MG63 (cell line): ENCODE data around the gene HOXC11. TPM values are rescaled to one million over a fixed set of nuclear protein-coding genes. Genes with fewer than 3 reads are reported as not detected.
A peak's percentile ranks its signal among the peaks of the same experiment; 100 is the strongest.

Experiments
- DNase-seq: peaks from one replicate; pipeline ENCODE4 v3.0.0-alpha.2; 2020
- H3K27me3 ChIP-seq: fragments of 250-450 bp; sonication (Bioruptor Pico); 2 replicates; pipeline ENCODE4 v1.5.1; 2020; ENCODE audit warnings: mild to moderate bottlenecking, moderate library complexity
- H3K36me3 ChIP-seq: fragments of 250-450 bp; sonication (Bioruptor Pico); 2 replicates; pipeline ENCODE4 v1.5.1; 2020; ENCODE audit warnings: mild to moderate bottlenecking, moderate library complexity
- H3K4me3 ChIP-seq: fragments of 250-450 bp; sonication (Bioruptor Pico); 2 replicates; pipeline ENCODE4 v1.5.1; 2020; ENCODE audit warnings: mild to moderate bottlenecking, moderate library complexity
- H3K9me3 ChIP-seq: fragments of 250-450 bp; sonication (Bioruptor Pico); 2 replicates; pipeline ENCODE4 v1.5.1; 2020; ENCODE audit warnings: mild to moderate bottlenecking, moderate library complexity
- total RNA-seq: library from RNA; depleted of rRNA; stranded (reverse); fragments of >200 nt; shearing (Covaris generic); gene quantifications from 2 replicates; pipeline ENCODE4 v1.2.3, GENCODE V29; 2014; ENCODE audit warnings: low replicate concordance

The HOXC11 gene
- total RNA-seq, 1 experiment from 2014 or later = 1.3 TPM

- Histone ChIP-seq H3K27me3 (no peaks in the 10 kb centered on the region), H3K4me3 (no peak overlapping the region), H3K9me3 (no peaks in the 10 kb centered on the region), H3K36me3 (no peaks in the 10 kb centered on the region)
- no peak for DNase-seq
These were observed 19.8 kb upstream of the HOXC11 start for GRCh38 chr12:53952871-53953734.

- Histone ChIP-seq H3K36me3 (no peaks in the 10 kb centered on the region), H3K9me3 (no peaks in the 10 kb centered on the region), H3K4me3 (peak overlapping the region; percentile 57), H3K27me3 (no peaks in the 10 kb centered on the region)
- DNase-seq = no peak
These were observed 18.9 kb upstream of the HOXC11 start for GRCh38 chr12:53953831-53954693.

GRCh38 chr12:53954694-53955035, 18.3 kb upstream of the HOXC11 start, which contains the start of gene HOXC12:
TSS of gene HOXC12 (plus strand) at chr12:53954903. CDS start at chr12:53954930, 27 bp downstream.
- peak within 1 kb of the TSS; percentile 57 for H3K4me3 ChIP-seq
- no peaks in the 10 kb centered on the region for H3K36me3 ChIP-seq
- H3K9me3 ChIP-seq = no peaks in the 10 kb centered on the region
- no peaks in the 10 kb centered on the region for H3K27me3 ChIP-seq
- peak; percentile 54 for DNase-seq

GRCh38 chr12:53955036-53955775, 17.7 kb upstream of the HOXC11 start:
- no peaks in the 10 kb centered on the region for H3K27me3 ChIP-seq
- H3K9me3 ChIP-seq = no peaks in the 10 kb centered on the region
- peak overlapping the region; percentile 57 for H3K4me3 ChIP-seq
- no peaks in the 10 kb centered on the region for H3K36me3 ChIP-seq
- peak; percentile 26 for DNase-seq

GRCh38 chr12:53955776-53956250, 17.1 kb upstream of the HOXC11 start:
- H3K9me3 ChIP-seq = no peaks in the 10 kb centered on the region
- peak overlapping the region; percentile 57 for H3K4me3 ChIP-seq
- H3K36me3 ChIP-seq = no peaks in the 10 kb centered on the region
- H3K27me3 ChIP-seq = no peaks in the 10 kb centered on the region
- DNase-seq = no peak

- Histone ChIP-seq H3K36me3 (no peaks in the 10 kb centered on the region), H3K27me3 (no peaks in the 10 kb centered on the region), H3K9me3 (no peaks in the 10 kb centered on the region), H3K4me3 (no peak overlapping the region)
- DNase-seq = peak; percentile 24
These were observed 16.6 kb upstream of the HOXC11 start for GRCh38 chr12:53956251-53956887.

GRCh38 chr12:53956914-53957536, 15.9 kb upstream of the HOXC11 start:
- Histone ChIP-seq H3K9me3 (no peaks in the 10 kb centered on the region), H3K36me3 (no peaks in the 10 kb centered on the region), H3K27me3 (no peaks in the 10 kb centered on the region), H3K4me3 (no peak overlapping the region)
- DNase-seq = no peak

GRCh38 chr12:53958128-53958527, 14.8 kb upstream of the HOXC11 start:
- H3K36me3 ChIP-seq = no peaks in the 10 kb centered on the region
- DNase-seq = no peak
- H3K9me3 ChIP-seq = no peaks in the 10 kb centered on the region
- H3K27me3 ChIP-seq = no peaks in the 10 kb centered on the region
- H3K4me3 ChIP-seq = no peak overlapping the region

- Histone ChIP-seq H3K4me3 (no peak overlapping the region), H3K27me3 (no peaks in the 10 kb centered on the region), H3K9me3 (no peaks in the 10 kb centered on the region), H3K36me3 (no peaks in the 10 kb centered on the region)
- no peak for DNase-seq
These were observed 13.6 kb upstream of the HOXC11 start for GRCh38 chr12:53959314-53959713.

- no peaks in the 10 kb centered on the region for H3K27me3 ChIP-seq
- H3K9me3 ChIP-seq = no peaks in the 10 kb centered on the region
- DNase-seq = no peak
- H3K4me3 ChIP-seq = no peak overlapping the region
- no peaks in the 10 kb centered on the region for H3K36me3 ChIP-seq
These were observed 12.5 kb upstream of the HOXC11 start for GRCh38 chr12:53960187-53961024.

GRCh38 chr12:53961025-53961761, 11.7 kb upstream of the HOXC11 start:
- no peak for DNase-seq
- Histone ChIP-seq H3K27me3 (no peaks in the 10 kb centered on the region), H3K4me3 (no peak overlapping the region), H3K36me3 (no peaks in the 10 kb centered on the region), H3K9me3 (no peaks in the 10 kb centered on the region)

GRCh38 chr12:53963005-53963404, 9.9 kb upstream of the HOXC11 start:
- Histone ChIP-seq H3K4me3 (no peak overlapping the region), H3K36me3 (no peaks in the 10 kb centered on the region), H3K9me3 (no peaks in the 10 kb centered on the region), H3K27me3 (no peaks in the 10 kb centered on the region)
- DNase-seq = no peak

- H3K4me3 ChIP-seq = no peak overlapping the region
- no peaks in the 10 kb centered on the region for H3K36me3 ChIP-seq
- H3K9me3 ChIP-seq = no peaks in the 10 kb centered on the region
- DNase-seq = no peak
- no peaks in the 10 kb centered on the region for H3K27me3 ChIP-seq
These were observed 9.3 kb upstream of the HOXC11 start for GRCh38 chr12:53963434-53964314.

GRCh38 chr12:53964315-53964713, 8.6 kb upstream of the HOXC11 start:
- no peaks in the 10 kb centered on the region for H3K27me3 ChIP-seq
- DNase-seq = no peak
- H3K36me3 ChIP-seq = no peaks in the 10 kb centered on the region
- H3K4me3 ChIP-seq = no peak overlapping the region
- no peaks in the 10 kb centered on the region for H3K9me3 ChIP-seq
